Neural cell (in vitro differentiated cells): ENCODE results near the gene ATP8B3. TPM values are rescaled to one million over a fixed set of nuclear protein-coding genes. Genes with fewer than 3 reads are reported as not detected.

Source experiments
- H2AFZ ChIP-seq: fragments of 200-600, 300-800 bp; sonication (generic), shearing (Covaris generic); 2 replicates; pipeline ENCODE4 v1.6.0; 2014; ENCODE audit warnings: low read depth, mild to moderate bottlenecking, antibody characterized with exemption, low read length, moderate library complexity
- H3F3A ChIP-seq: fragments of 200-600 bp; shearing (Covaris generic); 2 replicates; pipeline ENCODE4 v1.6.1; 2016; ENCODE audit warnings: mild to moderate bottlenecking, moderate library complexity, mixed read lengths, antibody characterized with exemption, low read length; ENCODE audit not compliant: insufficient read depth, poor library complexity, severe bottlenecking
- H3K27ac ChIP-seq: fragments of 200-600, 300-800 bp; sonication (generic), shearing (Covaris generic); 2 replicates; pipeline ENCODE4 v1.5.1; 2014; ENCODE audit warnings: mild to moderate bottlenecking, low read length, moderate library complexity
- H3K27me3 ChIP-seq: fragments of 300-800, 200-600 bp; sonication (generic), shearing (Covaris generic); 2 replicates; pipeline ENCODE4 v1.6.0; 2014; ENCODE audit warnings: mild to moderate bottlenecking, low read depth, low read length, moderate library complexity; ENCODE audit not compliant: insufficient read depth
- H3K36me3 ChIP-seq: fragments of 300-800, 200-600 bp; sonication (generic), shearing (Covaris generic); 2 replicates; pipeline ENCODE4 v1.5.1; 2014; ENCODE audit warnings: mild to moderate bottlenecking, antibody characterized with exemption, low read length, moderate library complexity; ENCODE audit not compliant: insufficient read depth
- H3K4me2 ChIP-seq: fragments of 300-800, 200-600 bp; sonication (generic), shearing (Covaris generic); 2 replicates; pipeline ENCODE4 v1.6.0; 2014; ENCODE audit warnings: mild to moderate bottlenecking, low read length
- H3K4me3 ChIP-seq: fragments of 300-800, 200-600 bp; sonication (generic), shearing (Covaris generic); 2 replicates; pipeline ENCODE4 v1.5.1; 2014; ENCODE audit warnings: mild to moderate bottlenecking, low read length, moderate library complexity
- H3K79me2 ChIP-seq: fragments of 200-600 bp; shearing (Covaris generic); replicated peaks from 2 replicates; pipeline ENCODE4 v1.6.0; 2014; ENCODE audit warnings: mild to moderate bottlenecking, low read length, moderate library complexity; ENCODE audit not compliant: insufficient read depth
- H3K9ac ChIP-seq: fragments of 300-800, 200-600 bp; sonication (generic), shearing (Covaris generic); 2 replicates; pipeline ENCODE4 v1.6.1; 2016; ENCODE audit warnings: mild to moderate bottlenecking, low read length, mixed read lengths
- H3K9me2 ChIP-seq: fragments of 200-600 bp; shearing (Covaris generic); 2 replicates; pipeline ENCODE4 v1.6.1; 2016; ENCODE audit warnings: mild to moderate bottlenecking, low read length, mixed read lengths; ENCODE audit not compliant: insufficient read depth
- H3K9me3 ChIP-seq: fragments of 200-600, 300-800 bp; sonication (generic), shearing (Covaris generic); 2 replicates; pipeline ENCODE4 v1.6.1; 2016; ENCODE audit warnings: mild to moderate bottlenecking, mixed run types, low read length, moderate library complexity, mixed read lengths
- H4K20me1 ChIP-seq: fragments of 200-600 bp; shearing (Covaris generic); 2 replicates; pipeline ENCODE4 v1.6.1; 2016; ENCODE audit warnings: mild to moderate bottlenecking, mixed run types; ENCODE audit not compliant: insufficient read depth
- CTCF ChIP-seq: fragments of 450-650 bp; IDR thresholded peaks from 2 replicates; pipeline ENCODE4 v1.5.1; 2014; ENCODE audit warnings: antibody characterized with exemption, mild to moderate bottlenecking, moderate library complexity; ENCODE audit not compliant: poor library complexity, severe bottlenecking
- EP300 ChIP-seq: fragments of 450-650 bp; conservative IDR thresholded peaks from 2 replicates; pipeline ENCODE4 v1.6.1; 2014; ENCODE audit warnings: antibody characterized with exemption, mild to moderate bottlenecking, moderate library complexity; ENCODE audit not compliant: poor library complexity, severe bottlenecking
- POLR2AphosphoS5 ChIP-seq: IDR thresholded peaks from 2 replicates; pipeline ENCODE4 v1.6.1; 2012
- RAD21 ChIP-seq: fragments of 450-650 bp; conservative IDR thresholded peaks from 2 replicates; pipeline ENCODE4 v1.6.1; 2014; ENCODE audit warnings: antibody characterized with exemption, mild to moderate bottlenecking, moderate library complexity
- REST ChIP-seq: IDR thresholded peaks from 2 replicates; pipeline ENCODE4 v1.6.1; 2012; ENCODE audit warnings: borderline replicate concordance
- SMC3 ChIP-seq: fragments of 450-650 bp; conservative IDR thresholded peaks from 2 replicates; pipeline ENCODE4 v1.6.1; 2014; ENCODE audit warnings: antibody characterized with exemption, mild to moderate bottlenecking, moderate library complexity; ENCODE audit not compliant: poor library complexity
- TAF1 ChIP-seq: IDR thresholded peaks from 2 replicates; pipeline ENCODE4 v1.6.1; 2012; ENCODE audit warnings: low read depth
- polyA plus RNA-seq: library from polyadenylated mRNA; depleted of rRNA; stranded (reverse); fragments of >200 nt; gene quantifications from 2 replicates; pipeline ENCODE4 v1.2.3, GENCODE V29; 2014

The ATP8B3 gene
- polyA plus RNA-seq, 1 donor from 2014 or later: 1.5 TPM

GRCh38 chr19:1811472-1811894, 593 bp downstream of the ATP8B3 start:
- H3K4me3 ChIP-seq: no peak overlapping the region

GRCh38 chr19:1810439-1811160, 1.5 kb downstream of the ATP8B3 start:
- H3K79me2 ChIP-seq: no peaks in the 10 kb centered on the region
- no peak overlapping the region for H2AFZ ChIP-seq
- H3K27me3 ChIP-seq: no peaks in the 10 kb centered on the region
- H3K4me3 ChIP-seq: no peak overlapping the region
- no peaks in the 10 kb centered on the region for H3F3A ChIP-seq
- H3K27ac ChIP-seq: no peak overlapping the region
- H4K20me1 ChIP-seq: no peaks in the 10 kb centered on the region
- H3K9me3 ChIP-seq: no peaks in the 10 kb centered on the region
- H3K4me2 ChIP-seq: no peak overlapping the region
- H3K9me2 ChIP-seq: no peaks in the 10 kb centered on the region
- no peak overlapping the region for H3K9ac ChIP-seq
- H3K36me3 ChIP-seq: no peaks in the 10 kb centered on the region
- no peak for TF ChIP-seq RAD21
- no peak for TF ChIP-seq SMC3
- no peak for TF ChIP-seq POLR2AphosphoS5
- no peak for TF ChIP-seq CTCF
- TF ChIP-seq TAF1: no peak
- TF ChIP-seq REST: no peak
- TF ChIP-seq EP300: no peak

More at GRCh38 chr19:1811472-1811894, 593 bp downstream of the ATP8B3 start:
- Histone ChIP-seq H3K9me2 (no peaks in the 10 kb centered on the region), H3K36me3 (no peaks in the 10 kb centered on the region), H2AFZ (no peak overlapping the region), H3K9ac (no peak overlapping the region), H3K27me3 (no peaks in the 10 kb centered on the region), H3K4me2 (no peak overlapping the region), H3F3A (no peaks in the 10 kb centered on the region), H4K20me1 (no peaks in the 10 kb centered on the region), H3K27ac (no peak overlapping the region), H3K79me2 (no peaks in the 10 kb centered on the region), H3K9me3 (no peaks in the 10 kb centered on the region)
- no peak for TF ChIP-seq TAF1
- TF ChIP-seq REST: no peak
- no peak for TF ChIP-seq CTCF
- TF ChIP-seq EP300: no peak
